Muscle of leg (tissue), 11 donors: ENCODE results near the gene IGLL1. TPM values are rescaled to one million over a fixed set of nuclear protein-coding genes. Genes with fewer than 3 reads are reported as not detected.
"Not testable (repeated sequence)": the region's sequence is repeated elsewhere in the genome, so short reads cannot be mapped to it uniquely, and the experiment has no call there.

Experiments
- DNase-seq: peaks from one replicate; pipeline ENCODE4 v3.0.0; 2013
- H3K27ac ChIP-seq: one replicate; pipeline ENCODE4 v1.5.1; 2013; ENCODE audit warnings: mild to moderate bottlenecking, low read length, control low read depth
- H3K27me3 ChIP-seq: one replicate; pipeline ENCODE4 v1.6.1; 2013; ENCODE audit warnings: low read length; ENCODE audit not compliant: control insufficient read depth, insufficient read depth
- H3K36me3 ChIP-seq: one replicate; pipeline ENCODE4 v1.6.1; 2013; ENCODE audit warnings: low read length; ENCODE audit not compliant: control insufficient read depth, insufficient read depth
- H3K4me1 ChIP-seq: one replicate; pipeline ENCODE4 v1.6.1; 2013; ENCODE audit warnings: low read length; ENCODE audit not compliant: control insufficient read depth, insufficient read depth
- H3K4me3 ChIP-seq: one replicate; pipeline ENCODE4 v1.5.1; 2013; ENCODE audit warnings: low read length, control low read depth
- H3K9me3 ChIP-seq: replicated peaks from 2 replicates; pipeline ENCODE4 v1.6.1; 2013; ENCODE audit warnings: low read depth, low read length; ENCODE audit not compliant: control insufficient read depth
- WGBS: methylation state at CpG from one replicate; pipeline ENCODE4 v1.1.5; 2013; ENCODE audit warnings: missing lambda C conversion rate; ENCODE audit not compliant: insufficient coverage; 5-methylcytosine and 5-hydroxymethylcytosine counted together
- polyA plus RNA-seq, 8 donors: library from polyadenylated mRNA; unstranded; fragments of 120-200 nt; gene quantifications; one replicate each; pipeline versions ENCODE4 v1.2.1 to v1.2.3, GENCODE V29; 2013; ENCODE audit warnings: inconsistent platforms in 1 of 8, low replicate concordance in 1 of 8; ENCODE audit not compliant: insufficient read length in 8 of 8, insufficient read depth in 1 of 8
- total RNA-seq: library from RNA; stranded (reverse); fragments of 120-200 nt; gene quantifications from one replicate; pipeline ENCODE4 v1.2.4, GENCODE V29; 2013

IGLL1 gene
- total and polyA plus RNA-seq, 9 donors = 0.13 to 1.7 (median 0.84) TPM

- H3K27ac ChIP-seq, H3K9me3 ChIP-seq, H3K4me3 ChIP-seq, H3K36me3 ChIP-seq, H3K27me3 ChIP-seq, DNase-seq: not testable (repeated sequence)
- peaks cover 14% of the 10 kb centered on the region for H3K4me1 ChIP-seq
- 49% methylated on average over 3 of the region's 5 CpGs for WGBS
These were observed 44.1 kb downstream of the IGLL1 start for GRCh38 chr22:23535790-23536661.

GRCh38 chr22:23534851-23535717, 45.0 kb downstream of the IGLL1 start:
- Histone ChIP-seq H3K9me3 (no peaks in the 10 kb centered on the region), H3K4me1 (peaks cover 14% of the 10 kb centered on the region), H3K27me3 (no peaks in the 10 kb centered on the region), H3K36me3 (no peaks in the 10 kb centered on the region), H3K4me3 (no peak overlapping the region), H3K27ac (no peak overlapping the region)
- no peak for DNase-seq
- 90% methylated on average over 21 of the region's 29 CpGs for WGBS

GRCh38 chr22:23534201-23534850, 45.8 kb downstream of the IGLL1 start:
- H3K27ac ChIP-seq = no peak overlapping the region
- 60% methylated on average over 8 of the region's 10 CpGs for WGBS

GRCh38 chr22:23533771-23534191, 46.3 kb downstream of the IGLL1 start:
- Histone ChIP-seq H3K4me3 (no peak overlapping the region), H3K9me3 (no peaks in the 10 kb centered on the region), H3K27me3 (no peaks in the 10 kb centered on the region), H3K36me3 (no peaks in the 10 kb centered on the region), H3K27ac (no peak overlapping the region), H3K4me1 (peaks cover 9% of the 10 kb centered on the region)
- WGBS = 58% methylated on average over 8 of the region's 8 CpGs
- DNase-seq = no peak

More at GRCh38 chr22:23534201-23534850, 45.8 kb downstream of the IGLL1 start:
- Histone ChIP-seq H3K9me3 (no peaks in the 10 kb centered on the region), H3K4me3 (no peak overlapping the region), H3K27me3 (no peaks in the 10 kb centered on the region), H3K36me3 (no peaks in the 10 kb centered on the region), H3K4me1 (peaks cover 11% of the 10 kb centered on the region)
- DNase-seq = peak; percentile 51

GRCh38 chr22:23533328-23533762, 46.7 kb downstream of the IGLL1 start:
- WGBS = 11% methylated on average over 6 of the region's 9 CpGs
- Histone ChIP-seq H3K27me3 (no peaks in the 10 kb centered on the region), H3K4me3 (no peak overlapping the region), H3K36me3 (no peaks in the 10 kb centered on the region), H3K9me3 (no peaks in the 10 kb centered on the region), H3K4me1 (peaks cover 9% of the 10 kb centered on the region), H3K27ac (no peak overlapping the region)
- no peak for DNase-seq

- H3K27ac ChIP-seq = no peak overlapping the region
- no peak for DNase-seq
- H3K27me3 ChIP-seq = no peaks in the 10 kb centered on the region
- H3K36me3 ChIP-seq = no peaks in the 10 kb centered on the region
- H3K4me3 ChIP-seq = no peak overlapping the region
- 76% methylated on average over 3 of the region's 5 CpGs for WGBS
- no peaks in the 10 kb centered on the region for H3K9me3 ChIP-seq
- peaks cover 9% of the 10 kb centered on the region for H3K4me1 ChIP-seq
These were observed 47.4 kb downstream of the IGLL1 start for GRCh38 chr22:23532731-23533130.

GRCh38 chr22:23531966-23532705, 48.0 kb downstream of the IGLL1 start:
- Histone ChIP-seq H3K9me3 (no peaks in the 10 kb centered on the region), H3K36me3 (no peaks in the 10 kb centered on the region), H3K4me1 (peaks cover 7% of the 10 kb centered on the region), H3K4me3 (no peak overlapping the region), H3K27me3 (no peaks in the 10 kb centered on the region), H3K27ac (no peak overlapping the region)
- no peak for DNase-seq
- WGBS = 78% methylated on average over 8 of the region's 13 CpGs

- H3K4me1 ChIP-seq = peaks cover 8% of the 10 kb centered on the region
- H3K9me3 ChIP-seq = no peaks in the 10 kb centered on the region
- no peak for DNase-seq
- WGBS = 70% methylated on average over 20 of the region's 24 CpGs
- no peaks in the 10 kb centered on the region for H3K36me3 ChIP-seq
- no peaks in the 10 kb centered on the region for H3K27me3 ChIP-seq
- H3K4me3 ChIP-seq = no peak overlapping the region
- no peak overlapping the region for H3K27ac ChIP-seq
These were observed 48.7 kb downstream of the IGLL1 start for GRCh38 chr22:23531283-23531956.

- WGBS = 97% methylated on average over 6 of the region's 7 CpGs
These were observed 49.3 kb downstream of the IGLL1 start for GRCh38 chr22:23530766-23531282.

More at GRCh38 chr22:23530766-23531282, 49.3 kb downstream of the IGLL1 start:
- H3K9me3 ChIP-seq = no peaks in the 10 kb centered on the region
- H3K36me3 ChIP-seq = no peaks in the 10 kb centered on the region
- H3K4me1 ChIP-seq = peaks cover 11% of the 10 kb centered on the region
- DNase-seq = no peak
- no peak overlapping the region for H3K4me3 ChIP-seq
- no peak overlapping the region for H3K27ac ChIP-seq
- no peaks in the 10 kb centered on the region for H3K27me3 ChIP-seq
